Sigmoid colon (tissue), 4 donors: ENCODE data around the gene TTC27.

ENCODE experiments used
- EP300 ChIP-seq, 4 donors: sonication (generic); formaldehyde crosslinking; IDR thresholded peaks; one replicate each; pipeline ENCODE4 v1.6.1; 2017; ENCODE audit warnings: antibody characterized with exemption in 4 of 4
- POLR2A ChIP-seq, 2 donors: fragments of 450-650 bp; IDR thresholded peaks; one replicate each; pipeline ENCODE4 v1.6.1; 2016; ENCODE audit warnings: antibody characterized with exemption in 2 of 2, mild to moderate bottlenecking in 2 of 2, moderate library complexity in 2 of 2
- POLR2AphosphoS5 ChIP-seq, 4 donors: sonication (generic); formaldehyde crosslinking; IDR thresholded peaks; one replicate each; pipeline ENCODE4 v1.6.1; 2017; ENCODE audit warnings: antibody characterized with exemption in 4 of 4
- TF ChIP-seq, protein P1 (sequence below), 4 experiments: fragments of 450-650 bp in 3 of 4; fragments of 200-600 bp in 1 of 4; IDR thresholded peaks; one replicate each; pipeline ENCODE4 v1.5.1; 2016 to 2019; ENCODE audit warnings: antibody characterized with exemption in 4 of 4, mild to moderate bottlenecking in 3 of 4, moderate library complexity in 2 of 4

DNA sequence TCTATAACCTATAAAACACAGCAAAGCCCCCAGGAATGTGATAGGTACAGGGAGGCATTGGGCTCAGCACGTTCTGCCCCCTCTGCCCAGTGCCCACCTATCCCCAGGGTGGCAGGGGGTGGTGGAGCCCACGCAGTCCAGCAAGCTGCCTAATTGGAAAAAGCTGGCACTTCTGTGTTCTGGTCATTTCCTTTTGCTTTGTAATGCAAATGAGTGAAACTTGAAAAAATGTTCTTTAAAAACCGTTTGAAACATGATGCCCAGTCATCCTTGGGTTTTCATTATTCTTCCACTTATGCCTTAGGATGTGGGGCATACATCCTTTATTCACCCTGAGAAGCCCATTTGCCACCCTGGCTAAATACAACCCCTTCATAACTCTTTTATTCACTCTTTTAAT is 229.0 kb downstream of the TTC27 start:
- TF ChIP-seq, protein P1, sequence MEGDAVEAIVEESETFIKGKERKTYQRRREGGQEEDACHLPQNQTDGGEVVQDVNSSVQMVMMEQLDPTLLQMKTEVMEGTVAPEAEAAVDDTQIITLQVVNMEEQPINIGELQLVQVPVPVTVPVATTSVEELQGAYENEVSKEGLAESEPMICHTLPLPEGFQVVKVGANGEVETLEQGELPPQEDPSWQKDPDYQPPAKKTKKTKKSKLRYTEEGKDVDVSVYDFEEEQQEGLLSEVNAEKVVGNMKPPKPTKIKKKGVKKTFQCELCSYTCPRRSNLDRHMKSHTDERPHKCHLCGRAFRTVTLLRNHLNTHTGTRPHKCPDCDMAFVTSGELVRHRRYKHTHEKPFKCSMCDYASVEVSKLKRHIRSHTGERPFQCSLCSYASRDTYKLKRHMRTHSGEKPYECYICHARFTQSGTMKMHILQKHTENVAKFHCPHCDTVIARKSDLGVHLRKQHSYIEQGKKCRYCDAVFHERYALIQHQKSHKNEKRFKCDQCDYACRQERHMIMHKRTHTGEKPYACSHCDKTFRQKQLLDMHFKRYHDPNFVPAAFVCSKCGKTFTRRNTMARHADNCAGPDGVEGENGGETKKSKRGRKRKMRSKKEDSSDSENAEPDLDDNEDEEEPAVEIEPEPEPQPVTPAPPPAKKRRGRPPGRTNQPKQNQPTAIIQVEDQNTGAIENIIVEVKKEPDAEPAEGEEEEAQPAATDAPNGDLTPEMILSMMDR (IDR thresholded peaks at IDR 0.05), result no peak
- TF ChIP-seq EP300 (IDR thresholded peaks at IDR 0.05), result no peak
- no peak for TF ChIP-seq POLR2AphosphoS5 (IDR thresholded peaks at IDR 0.05)
- TF ChIP-seq POLR2A (IDR thresholded peaks at IDR 0.05), result no peak
